GM19438 (cell line): ENCODE results near the gene CD44.
A peak's percentile ranks its signal among the peaks of the same experiment; 100 is the strongest.

Experiments
- ATAC-seq: cut with Tn5 transposase; IDR thresholded peaks from one replicate; pipeline ENCODE4 v1.9.1; 2021; ENCODE audit warnings: low read depth; ENCODE audit not compliant: unreplicated experiment

CD44 gene

DNA sequence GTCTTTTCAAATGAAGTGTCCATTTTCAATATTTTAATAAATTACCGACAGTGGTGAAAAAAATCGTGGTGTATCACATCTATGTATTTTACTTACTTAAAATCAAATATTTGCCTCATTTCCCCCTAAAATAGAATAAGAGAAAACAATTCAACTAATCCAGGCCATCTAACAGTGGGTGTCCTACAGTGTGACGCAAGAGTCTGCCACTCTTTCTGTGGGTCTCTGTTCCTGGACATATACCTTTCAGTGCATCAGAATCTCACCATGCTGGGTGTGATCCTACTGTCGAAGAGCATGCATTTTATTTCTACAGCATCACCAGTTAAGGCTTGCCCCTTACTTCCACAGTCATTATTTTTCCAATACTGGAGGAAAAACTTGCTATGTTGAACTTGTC is 111.2 kb downstream of the CD44 start:
- no peak for ATAC-seq

DNA sequence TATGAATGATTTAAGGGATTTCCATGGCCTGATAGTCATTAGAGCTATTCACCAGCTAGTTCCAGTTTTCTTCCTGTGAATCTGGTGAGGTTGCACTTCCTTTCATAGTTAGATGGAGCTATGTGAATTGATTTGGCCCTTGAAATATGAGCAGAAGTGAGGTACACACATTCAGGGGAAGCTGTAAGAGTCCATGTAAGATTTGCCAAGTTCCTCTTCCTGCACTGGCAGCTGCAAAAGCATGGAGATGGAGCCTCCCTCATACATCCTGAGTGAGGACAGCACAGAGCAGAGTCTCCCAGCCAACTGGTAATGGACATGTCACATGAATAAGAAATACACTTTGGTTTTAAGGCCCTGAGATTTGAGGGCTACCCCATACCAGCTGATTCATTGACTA is 111.7 kb downstream of the CD44 start:
- ATAC-seq: no peak

DNA sequence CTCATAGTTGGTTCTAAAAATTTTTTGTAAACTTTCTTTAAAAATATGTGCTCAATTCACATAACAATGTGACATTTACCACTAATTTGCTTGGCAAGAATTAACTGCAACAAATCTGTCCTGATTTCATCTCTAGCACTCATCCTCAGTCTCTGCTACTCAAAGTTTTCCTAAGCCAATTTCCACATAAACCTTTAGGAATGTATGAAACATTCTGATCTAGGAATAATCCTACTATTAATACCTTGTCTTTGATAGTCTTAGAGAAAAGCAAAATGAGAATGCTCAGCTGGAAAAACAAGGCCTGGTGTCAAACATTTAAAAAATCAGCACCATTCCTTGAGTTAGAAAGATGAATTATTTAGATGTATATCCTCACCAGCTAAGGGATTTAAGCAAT is 114.3 kb downstream of the CD44 start:
- ATAC-seq: no peak

DNA sequence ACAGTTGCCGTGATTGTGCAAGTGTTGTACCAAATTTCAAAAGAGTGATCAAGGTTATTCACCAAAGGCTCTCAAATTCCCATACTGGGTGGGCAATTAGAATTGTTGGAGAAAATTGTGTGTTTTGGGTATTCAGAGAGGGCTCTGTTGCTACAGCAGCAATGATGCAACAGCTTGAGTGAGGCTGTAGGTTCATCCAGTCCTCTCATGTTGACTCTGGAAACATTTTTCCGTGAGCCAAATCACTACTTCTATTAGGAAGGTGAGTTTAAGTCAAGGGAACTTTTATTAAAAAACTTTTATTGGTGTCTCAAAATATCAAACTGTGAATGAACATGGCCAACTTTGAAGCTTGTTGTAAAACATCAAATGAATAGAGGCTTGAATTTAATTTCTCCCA is 116.5 kb downstream of the CD44 start:
- ATAC-seq: no peak

DNA sequence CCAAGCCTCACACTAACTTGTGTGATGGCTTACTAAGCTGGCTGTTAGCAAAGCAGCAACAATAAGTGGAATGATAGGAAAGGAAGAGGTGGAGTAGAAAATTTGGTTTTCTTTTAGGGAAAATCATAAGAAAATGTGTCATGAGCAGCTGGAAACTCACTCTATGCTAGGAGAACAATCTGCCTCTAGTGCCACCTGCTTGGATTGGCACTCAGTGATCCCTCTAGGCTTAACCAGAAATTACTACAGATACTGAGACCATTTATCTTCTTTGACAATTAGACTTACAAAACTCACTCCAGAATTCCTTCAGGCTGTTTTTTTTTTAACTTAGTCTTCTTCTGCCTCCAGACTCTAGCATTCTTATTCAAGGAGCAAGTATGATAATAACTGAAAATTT is 117.3 kb downstream of the CD44 start:
- no peak for ATAC-seq

DNA sequence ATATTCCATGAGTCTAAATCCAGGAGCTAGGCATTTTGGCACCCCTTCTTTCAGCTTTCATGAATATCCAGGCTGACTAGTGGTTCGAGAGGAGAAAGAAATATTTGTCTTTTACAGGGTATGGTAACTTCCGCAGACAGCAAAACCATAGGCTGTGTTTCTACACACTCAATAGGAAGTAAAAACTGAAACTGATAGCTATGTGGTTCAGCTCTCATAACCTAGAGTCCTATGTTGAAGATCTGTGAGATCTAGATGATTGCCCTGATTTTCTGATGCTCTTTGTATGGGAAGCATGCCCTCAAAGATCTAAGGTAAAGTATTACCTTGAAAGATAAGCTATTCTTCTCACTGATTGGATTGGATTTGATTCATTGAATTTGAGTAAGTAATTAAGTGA is 118.3 kb downstream of the CD44 start:
- peak; percentile 100 for ATAC-seq

DNA sequence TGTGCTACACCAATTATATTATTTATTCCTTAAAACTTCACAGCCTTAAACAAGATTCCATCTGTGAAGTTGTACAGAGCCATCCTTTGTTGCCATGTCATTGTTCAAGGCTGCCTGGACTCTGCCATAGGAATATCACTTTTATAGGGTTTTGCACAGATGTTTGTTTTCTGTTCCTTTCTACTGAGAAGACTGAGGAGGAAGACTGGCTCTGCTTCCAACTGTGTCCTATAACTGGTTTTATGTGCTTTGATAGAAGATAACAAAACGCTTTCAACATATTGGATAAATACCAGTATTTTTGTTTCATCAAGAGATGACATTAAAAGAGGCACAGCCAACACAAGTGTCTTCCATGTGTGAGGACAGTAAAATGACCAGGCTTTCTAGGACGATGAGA is 120.6 kb downstream of the CD44 start:
- ATAC-seq: no peak

DNA sequence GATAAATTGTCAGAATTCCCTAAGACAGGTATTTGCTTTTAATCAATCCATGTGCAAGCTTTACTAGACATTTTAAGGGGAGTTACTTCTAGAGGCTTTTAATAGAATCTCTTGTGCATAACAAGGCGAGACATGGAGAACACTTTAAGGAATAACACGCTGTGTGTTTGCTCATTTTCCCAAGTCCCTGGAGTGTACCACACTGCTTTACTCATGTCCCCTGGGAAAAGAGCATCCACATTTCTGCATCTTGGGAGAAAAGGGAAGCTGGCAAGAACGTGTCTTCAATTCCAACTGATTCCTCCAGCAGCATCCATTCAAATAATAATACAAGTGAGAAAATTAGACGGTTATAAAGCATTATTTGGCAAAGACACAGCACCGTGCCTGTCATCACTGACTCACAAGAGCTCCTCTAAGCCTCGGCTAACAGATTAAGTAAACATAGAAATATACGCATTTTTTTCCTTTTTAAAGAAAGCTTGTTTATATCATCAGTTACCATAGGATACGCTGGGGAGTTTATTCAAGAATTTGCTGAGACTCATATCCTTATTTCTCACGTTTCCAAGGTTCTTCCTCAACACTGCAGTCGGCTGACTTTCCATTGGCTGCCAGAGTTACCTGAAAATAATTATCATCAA is 121.5 kb downstream of the CD44 start:
- no peak for ATAC-seq

DNA sequence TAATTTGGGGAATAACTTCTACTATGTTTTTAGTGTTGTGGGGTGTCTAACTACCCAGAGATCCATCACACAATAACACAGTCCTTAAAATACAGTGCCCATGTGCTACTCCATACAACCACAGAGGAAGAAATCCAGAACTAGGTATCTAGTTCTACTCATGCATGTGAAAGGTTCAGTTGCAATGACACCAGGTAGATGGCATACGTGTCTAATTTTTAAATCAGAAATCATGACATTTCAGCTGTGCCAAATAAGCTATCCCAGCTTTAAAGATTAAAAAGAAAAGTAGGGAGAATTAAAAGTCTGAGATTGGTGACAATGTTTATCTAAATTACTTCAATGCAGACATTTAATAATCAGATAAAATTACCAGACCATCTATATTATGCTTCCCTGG is 122.2 kb downstream of the CD44 start:
- ATAC-seq: no peak

DNA sequence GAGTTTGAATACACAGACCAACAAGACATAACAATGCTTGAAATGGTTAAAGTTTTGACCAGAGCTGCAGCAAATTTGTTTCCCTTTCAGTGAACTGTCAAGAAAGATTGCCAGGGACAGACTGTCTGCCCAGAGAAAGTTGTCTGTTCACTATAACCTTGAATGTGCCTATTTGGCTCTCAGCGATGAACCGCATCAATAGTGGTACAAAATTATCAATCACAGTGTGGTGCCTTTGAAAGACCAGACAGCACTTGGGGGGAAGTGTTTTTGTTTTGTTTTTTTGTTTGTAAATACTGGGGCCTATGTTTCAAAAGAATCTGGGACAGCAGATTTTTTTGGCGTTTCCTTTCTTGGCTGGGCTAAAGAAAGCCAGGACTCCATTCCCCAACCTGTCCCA is 123.1 kb downstream of the CD44 start:
- ATAC-seq: no peak

DNA sequence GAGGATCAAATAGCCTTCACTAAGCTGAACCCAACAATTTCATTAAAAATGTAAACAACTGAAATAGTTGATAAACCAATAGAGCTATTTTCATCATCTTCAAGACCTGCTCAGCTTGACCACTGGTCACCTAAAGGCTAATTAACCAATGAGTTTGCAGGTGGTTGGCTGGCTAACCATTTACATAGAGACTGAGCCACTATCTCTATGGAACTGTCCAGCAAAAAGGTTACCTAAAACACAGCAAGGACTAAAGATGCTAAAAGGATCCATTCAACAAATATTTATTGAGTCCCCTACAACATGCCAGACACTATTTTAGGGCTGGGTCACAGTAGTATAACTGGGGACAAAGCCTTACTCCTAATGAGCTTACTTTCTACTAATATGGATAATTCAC is 123.8 kb downstream of the CD44 start:
- no peak for ATAC-seq

DNA sequence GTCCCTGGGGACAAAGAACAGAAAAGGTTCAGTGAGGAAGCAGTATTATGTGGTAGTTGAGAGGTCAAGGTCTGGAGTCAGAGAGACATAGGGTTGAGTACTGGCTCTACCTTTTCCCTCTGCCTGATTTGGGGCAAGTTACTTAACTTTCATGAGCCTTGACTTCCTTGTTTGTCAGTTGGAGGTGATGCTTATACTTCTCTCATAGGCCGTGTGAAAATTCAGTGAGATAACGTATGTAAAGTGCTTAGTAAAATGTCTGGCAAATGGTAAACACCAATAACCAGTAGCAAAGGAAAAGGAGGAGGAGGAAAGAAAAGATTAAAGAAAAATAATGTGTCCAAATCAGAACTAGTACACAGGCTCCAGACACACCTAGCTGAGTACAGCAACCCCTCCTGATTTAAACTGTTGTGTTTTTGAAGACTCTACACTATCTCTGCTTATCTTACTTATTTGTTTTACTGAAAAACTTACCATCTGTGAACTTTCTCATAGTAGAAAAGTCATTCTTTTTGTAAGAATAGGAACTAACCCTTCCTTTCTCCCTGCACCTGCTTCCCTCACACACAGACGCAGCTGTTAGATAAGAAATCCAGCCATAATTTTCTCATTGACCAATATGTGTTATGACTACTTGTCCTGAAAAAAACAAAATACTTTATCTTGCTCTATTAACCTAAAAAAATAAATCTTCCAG is 126.9 kb downstream of the CD44 start:
- ATAC-seq: no peak

DNA sequence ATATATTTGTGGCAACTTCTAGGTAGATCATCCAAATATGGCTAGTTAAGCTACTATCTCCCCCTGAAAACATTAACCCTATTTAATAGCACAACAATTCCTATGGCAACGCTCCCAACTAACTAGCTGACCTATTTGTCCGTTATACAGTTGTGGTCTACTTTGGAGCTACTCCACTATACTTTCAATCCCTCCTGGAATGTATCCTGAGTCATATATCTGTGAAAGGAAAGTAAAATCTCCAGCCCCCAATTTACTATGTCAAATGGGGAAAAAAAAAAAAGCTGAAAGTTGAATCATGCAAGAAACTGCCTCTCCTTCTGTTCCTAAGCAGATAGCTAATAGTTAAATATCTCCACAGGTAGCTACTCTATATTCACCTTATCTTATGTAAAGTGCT is 128.5 kb downstream of the CD44 start:
- no peak for ATAC-seq

DNA sequence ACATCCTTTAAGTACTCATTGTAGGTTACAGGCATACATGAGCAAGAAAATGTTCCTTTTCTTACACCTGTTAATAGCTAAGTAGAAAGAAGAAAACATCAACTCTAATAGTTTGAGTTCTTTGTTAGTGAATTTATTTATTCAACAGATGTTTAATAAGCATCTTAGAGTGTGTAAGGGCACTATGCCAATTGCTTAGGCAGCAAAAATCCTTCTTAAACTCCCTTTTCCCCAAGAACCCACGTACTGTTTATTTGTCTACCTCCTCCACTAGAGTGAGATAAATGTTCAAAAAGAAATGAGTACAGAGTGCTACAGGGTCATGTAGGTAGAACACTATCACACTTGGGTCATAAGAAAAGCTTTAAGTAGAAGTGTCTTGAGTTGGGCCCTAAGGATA is 131.4 kb downstream of the CD44 start:
- no peak for ATAC-seq

DNA sequence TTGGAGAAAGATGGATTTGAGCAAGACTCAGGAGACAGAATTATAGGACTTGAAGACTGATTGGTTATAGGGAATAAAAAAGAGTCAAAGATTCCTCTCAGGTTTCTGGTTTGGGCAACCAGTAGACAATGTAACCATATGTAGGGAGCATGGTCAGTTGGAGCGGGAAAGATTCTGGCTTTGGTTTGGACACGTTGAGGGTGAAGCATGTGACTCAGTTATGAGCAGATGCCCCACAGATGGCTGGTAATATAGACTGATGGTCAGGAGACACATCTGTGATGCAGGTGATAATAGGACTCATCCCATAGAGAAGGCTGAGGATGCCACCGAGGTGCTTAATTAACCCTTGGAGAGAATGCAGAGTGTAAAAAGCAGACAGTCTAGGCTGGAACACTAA is 132.1 kb downstream of the CD44 start:
- ATAC-seq: no peak

DNA sequence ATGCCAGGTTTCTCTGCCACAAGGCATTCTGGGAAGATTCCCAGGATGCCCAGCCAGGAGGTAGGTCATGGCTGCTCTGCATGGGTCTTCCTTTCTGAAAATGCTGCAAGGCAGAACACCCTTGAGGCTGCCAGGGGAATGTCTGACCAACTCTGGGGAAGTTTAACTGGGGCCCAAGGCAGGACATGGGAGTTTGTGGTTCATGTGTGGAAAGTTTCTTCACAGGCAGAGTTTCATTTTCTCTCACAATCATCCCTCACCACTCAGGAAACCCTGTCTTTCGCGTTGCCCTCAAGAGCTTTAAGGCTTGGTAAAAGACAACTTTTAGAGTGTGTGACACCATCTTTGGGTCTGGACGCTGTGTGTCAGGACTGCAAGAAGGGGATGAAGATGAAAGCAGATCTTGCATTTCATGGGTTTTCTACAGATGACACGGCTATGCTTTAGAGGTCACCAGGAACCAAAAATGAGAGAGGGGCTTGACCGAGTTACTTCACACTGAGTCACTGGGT is 133.5 kb downstream of the CD44 start:
- ATAC-seq: peak; percentile 86

DNA sequence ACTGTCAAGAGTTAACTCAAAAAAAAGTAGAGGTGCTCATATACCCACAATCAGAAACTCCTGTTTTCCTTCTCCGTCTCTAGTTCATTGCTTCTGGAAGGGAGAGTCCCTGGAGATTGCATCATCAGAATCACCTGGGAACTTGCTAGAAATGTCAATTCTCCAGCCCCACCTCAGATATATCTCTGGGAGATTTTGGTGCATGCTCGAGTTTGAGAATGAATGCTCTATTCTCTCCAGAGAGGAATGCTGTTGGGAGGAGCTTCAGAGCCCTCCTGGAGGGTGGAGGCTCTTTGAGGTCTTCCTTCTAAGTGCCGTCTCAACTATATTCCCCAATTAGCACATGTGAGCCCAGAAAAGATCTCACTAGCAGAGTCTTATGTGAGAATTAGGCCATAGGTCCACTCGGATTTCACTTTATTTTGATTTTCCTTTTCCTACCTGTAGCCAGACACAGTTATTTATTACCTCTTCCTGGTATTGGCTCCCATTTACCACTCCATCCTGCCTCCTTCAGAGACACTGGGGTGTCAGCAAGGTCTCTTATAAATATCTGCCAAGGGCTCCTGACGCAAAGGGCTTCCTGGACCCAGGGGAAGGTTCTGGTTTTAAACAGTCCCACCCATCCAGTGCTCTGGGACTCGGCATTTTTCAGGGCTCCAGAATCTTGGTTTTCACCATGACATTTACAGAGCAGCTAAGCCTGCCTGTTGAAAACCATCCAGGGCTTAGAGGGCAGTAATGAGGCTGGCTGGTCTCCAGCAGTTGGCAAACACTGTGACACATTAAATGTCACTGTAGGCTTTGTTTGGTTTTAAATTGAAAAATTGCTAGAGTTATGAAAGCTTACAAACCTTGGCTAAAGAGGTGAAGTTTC is 136.2 kb downstream of the CD44 start:
- no peak for ATAC-seq

DNA sequence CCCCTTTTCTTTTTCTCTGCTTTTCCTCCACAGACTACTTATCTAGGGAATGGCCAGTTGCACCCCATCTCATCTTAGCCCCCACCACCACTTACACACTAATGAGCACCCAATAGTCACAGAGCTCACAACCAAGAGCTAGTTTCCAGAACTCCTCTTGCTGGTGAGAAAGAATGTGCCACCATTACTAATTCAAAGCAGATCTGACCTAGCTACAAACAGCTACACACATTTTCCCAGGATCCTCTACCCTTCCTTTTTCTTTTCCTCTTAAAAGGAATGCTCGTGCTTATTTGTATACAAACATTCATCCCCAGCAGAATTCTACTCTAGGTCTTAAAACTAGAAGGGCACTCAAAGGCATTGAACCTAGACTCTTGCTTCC is 136.8 kb downstream of the CD44 start:
- ATAC-seq: no peak

DNA sequence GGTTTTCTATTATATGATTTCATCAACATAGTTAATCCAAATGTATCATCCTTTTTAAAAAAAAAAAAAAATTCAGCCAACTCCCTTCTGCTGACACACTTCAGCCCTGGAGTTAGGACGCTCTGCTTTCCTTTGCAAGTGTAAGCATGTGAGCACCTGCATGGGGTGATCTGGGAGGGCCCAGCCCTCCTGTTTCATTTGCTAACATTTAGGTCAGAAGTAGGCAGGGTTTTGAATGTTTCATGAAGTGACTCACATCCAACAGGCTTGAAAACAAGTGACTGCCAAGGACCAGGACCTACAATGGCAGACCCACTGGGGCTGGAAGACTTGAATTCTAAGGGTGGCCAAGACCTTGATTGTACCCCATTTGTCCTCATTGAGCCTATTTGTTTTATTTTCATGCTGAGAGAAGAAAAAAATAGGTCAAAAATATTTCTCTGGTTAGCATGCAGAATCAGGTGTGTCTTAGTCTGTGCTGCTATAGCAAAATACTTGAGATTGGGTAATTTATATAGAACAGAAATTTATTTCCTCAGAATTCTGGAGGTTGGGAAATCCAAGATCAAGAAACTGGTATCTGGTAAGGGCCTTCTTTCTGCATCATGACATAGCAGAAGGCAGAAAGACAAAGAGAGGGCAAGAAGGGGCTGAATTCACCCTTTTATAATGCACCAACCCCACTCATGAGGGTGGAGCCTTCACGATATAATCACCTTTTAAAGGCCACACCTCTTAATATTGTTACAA is 137.6 kb downstream of the CD44 start:
- no peak for ATAC-seq

DNA sequence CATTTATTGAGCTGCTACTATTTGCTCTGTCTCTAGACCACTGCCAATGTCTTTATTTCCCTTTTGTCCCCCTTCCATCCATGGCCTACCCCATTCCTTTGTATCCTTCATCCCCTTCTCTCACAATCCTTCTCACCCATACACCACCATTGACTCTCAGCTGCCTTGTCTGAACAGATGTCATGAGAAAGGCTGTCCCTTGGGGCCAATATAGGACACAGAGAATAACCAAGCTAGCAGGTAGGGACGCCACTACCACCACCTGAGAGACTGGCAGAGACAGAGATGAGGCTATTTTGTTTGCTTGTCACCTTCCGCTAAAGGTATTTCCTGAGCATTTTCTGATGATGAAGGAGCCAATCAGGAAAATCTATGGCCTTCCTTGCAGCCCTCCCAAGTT is 138.9 kb downstream of the CD44 start:
- ATAC-seq: no peak

DNA sequence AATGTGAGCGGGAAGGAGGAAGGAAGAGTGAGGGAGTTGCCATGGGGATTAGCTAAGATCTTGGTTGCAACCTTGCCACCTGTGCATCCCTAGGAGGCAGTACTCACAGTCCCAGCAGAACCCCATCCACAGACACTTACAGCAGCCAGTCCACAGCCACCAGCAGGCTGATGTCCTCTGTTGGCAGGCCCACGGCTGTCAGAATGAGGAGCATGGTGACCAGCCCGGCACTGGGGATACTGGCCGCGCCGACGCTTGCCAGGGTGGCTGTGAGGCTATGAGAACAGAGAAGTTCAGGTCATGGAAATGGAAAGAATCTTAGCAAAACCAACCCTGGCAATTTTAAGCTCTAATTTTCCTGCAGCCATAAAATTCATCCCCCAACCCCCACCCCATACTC is 141.8 kb downstream of the CD44 start:
- ATAC-seq: no peak
